ENCODE results near the gene NUP210.
A peak's percentile ranks its signal among the peaks of the same experiment; 100 is the strongest.
"Not testable (repeated sequence)": the region's sequence is repeated elsewhere in the genome, so short reads cannot be mapped to it uniquely, and the experiment has no call there.

NUP210 gene

GRCh38 chr3:13405614-13406013 lies 14.5 kb downstream of the NUP210 start:
- no peak for DNase-seq

- DNase-seq: no peak
Measured at GRCh38 chr3:13404626-13405452, 15.3 kb downstream of the NUP210 start.

GRCh38 chr3:13403847-13404246 lies 16.3 kb downstream of the NUP210 start:
- DNase-seq: no peak

DNA sequence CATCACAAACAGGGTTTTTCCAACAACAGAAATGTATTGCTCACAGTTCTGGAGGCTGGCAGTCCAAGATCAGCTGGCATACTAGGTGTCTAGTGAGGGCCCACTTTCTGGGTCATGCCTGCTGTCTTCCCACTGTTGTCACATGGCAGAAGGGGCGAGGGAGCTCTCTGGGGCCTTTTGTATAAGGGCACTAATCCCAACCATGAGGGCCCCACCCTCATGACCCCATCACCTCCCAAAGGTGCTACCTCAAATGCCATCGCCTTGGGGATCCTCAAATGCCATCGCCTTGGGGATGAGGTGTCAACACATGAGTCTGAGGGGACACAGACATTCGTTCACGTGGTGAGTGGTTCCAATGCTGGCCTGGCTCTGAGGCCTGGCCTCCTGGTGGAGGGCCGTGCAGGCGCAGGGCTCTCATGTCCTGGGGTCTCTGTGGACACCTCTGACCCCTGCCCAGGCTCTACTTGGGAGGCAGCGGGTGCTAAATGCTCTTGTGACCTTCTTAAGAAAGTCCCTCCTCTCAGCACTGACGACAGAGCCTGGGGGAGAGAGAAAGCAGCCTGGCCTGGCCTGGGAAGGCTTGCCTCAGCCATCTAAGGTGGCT lies 16.8 kb downstream of the NUP210 start:
- DNase-seq: no peak

- DNase-seq: no peak
Measured at GRCh38 chr3:13401149-13401548, 19.0 kb downstream of the NUP210 start.

- DNase-seq: no peak
Measured at GRCh38 chr3:13400114-13400673, 19.9 kb downstream of the NUP210 start.

- DNase-seq: no peak
Measured at GRCh38 chr3:13399603-13400002, 20.5 kb downstream of the NUP210 start.

GRCh38 chr3:13397316-13397715 lies 22.8 kb downstream of the NUP210 start:
- DNase-seq: no peak

DNA sequence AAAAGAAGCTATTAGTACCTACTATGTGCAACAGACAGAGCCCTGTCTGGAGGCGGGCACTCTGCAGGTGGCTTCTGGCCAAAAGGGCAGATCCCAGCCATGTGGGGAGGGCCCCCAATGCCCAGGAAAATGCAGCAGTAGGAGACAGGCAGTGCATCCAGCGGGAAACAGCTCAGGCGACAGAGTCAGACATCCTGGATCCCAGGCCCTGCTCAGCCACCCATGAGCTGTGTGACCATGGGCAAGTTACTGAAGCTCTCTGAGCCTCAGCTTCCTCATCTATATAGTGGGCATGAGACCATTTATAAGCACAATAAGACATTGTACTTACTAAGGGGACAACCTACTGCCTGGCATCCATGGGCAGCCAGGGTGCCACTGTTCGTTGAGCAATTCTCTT lies 25.8 kb downstream of the NUP210 start:
- no peak for DNase-seq

DNA sequence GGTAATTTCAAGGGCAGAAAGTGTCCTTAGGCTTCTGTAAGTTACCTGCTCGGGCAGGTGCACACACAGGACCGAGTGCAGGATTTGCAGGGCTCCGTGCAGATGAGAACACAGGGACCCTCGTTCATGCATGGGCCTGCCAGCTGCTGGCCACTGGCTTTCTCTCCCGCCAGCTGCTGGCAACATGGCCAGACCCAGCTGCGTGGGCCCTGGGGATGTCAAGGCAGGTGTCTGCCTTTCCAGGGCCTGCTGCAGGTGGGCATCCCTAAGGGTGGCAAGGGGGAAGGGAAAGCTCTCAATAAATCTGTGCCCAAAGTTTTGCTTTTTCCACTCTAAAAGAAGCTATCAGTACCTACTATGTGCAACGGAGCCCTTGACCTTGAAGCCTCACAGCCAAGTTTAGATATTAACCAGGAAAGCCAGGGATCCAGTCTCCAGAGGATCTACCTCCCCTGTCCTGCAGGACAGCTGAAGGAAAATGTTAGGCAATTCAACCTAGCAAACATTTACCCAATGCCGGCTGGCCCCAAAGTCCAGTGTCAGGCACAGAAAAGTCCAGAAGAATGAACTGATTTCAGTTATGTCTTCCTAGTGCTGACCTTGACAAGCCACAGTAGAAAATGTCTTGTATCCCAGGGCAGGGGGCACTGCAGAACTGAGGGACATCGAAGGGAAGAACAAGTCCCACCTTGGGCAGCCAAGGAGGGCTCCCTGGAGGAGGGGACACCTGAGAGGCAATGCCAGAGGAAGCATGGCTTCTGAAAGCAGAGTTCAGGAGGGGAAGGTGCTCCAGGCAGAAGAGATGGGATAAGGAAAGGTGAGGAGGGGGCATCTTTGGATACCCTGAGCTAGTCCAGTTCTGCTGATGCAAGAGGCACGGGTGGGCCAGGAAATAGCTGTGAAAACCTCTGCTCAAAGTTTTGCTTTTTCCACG lies 26.4 kb downstream of the NUP210 start:
- DNase-seq: no peak

GRCh38 chr3:13391308-13391707 lies 28.8 kb downstream of the NUP210 start:
- DNase-seq: peak; percentile 44

GRCh38 chr3:13389378-13389777 lies 30.7 kb downstream of the NUP210 start:
- DNase-seq: no peak

DNA sequence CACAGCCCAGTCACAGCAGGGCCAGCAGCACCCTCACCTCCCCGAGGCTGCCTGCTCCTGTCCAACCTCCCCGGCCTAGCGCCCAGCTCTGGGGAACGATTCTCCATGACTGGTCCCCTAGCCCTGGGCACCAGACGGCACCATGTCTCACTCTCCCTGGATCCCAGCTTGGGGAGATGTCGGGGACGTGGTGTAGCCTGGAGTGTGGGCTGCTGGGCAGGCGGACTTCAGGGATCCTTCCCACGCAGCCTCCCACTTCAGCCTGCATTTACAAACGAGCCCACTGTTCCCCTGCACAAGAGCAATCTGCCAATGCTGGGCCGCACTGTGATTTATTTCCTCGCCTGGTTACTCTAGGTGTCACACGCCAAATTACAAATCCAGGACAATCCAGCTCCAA lies 31.3 kb downstream of the NUP210 start:
- DNase-seq: no peak

DNA sequence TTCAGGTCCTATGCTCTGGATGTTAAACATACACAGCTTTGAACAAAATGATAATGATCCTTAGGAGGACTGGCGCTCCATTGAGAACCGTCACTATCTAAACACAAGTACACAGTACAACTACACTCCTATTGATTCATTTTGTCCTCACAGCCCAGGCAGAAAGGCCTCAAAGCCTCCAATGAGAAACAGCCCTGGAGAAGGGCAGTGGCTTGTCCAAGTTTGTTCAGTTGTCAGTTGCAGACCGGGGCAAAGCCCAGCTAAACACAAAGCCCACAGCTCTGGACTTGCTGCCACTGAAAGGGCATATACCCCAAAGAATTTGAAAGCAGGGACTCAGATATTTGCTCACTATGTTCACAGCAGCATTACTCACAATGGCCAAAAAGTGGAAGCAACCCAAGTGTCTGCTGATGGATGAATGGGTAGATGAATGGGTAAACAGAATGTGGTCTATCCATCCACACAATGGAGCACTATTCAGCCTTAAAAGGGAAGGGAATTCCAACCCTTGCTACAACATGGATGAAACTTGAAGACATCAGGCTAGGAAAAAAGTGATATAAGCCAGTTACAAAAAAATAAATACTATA lies 34.7 kb downstream of the NUP210 start:
- DNase-seq: no peak

GRCh38 chr3:13380971-13381370 lies 39.2 kb downstream of the NUP210 start:
- DNase-seq: no peak

DNA sequence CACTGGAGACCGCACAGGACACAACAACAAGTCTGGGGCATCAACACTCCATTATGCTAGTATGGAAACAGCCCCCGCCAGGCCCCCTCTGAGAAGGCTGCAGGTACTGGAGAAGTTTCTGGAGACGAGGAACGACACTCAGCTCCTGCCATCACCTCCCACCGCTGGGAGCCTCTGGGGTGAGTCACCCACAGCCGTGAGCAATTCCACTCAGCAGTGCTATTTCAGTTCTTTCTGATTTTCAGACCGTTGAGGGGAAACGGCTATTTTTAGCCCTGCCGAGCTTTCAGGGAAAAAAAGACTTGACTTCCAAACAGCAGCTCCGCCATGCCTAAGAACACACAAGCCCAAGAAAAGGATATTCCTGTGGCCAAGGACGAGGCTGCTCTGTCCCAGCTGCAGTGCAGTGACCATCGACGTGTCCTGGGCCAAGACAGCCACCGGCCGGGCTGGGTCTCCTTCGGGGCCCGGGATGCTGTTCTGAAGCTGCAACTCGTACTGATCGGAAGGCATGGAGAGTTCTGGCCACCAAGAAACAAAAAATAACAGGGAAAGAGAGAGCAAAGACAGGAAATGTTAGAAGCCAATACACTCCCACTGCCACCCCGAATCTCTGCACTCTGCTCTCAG lies 40.8 kb downstream of the NUP210 start:
- DNase-seq: no peak

DNA sequence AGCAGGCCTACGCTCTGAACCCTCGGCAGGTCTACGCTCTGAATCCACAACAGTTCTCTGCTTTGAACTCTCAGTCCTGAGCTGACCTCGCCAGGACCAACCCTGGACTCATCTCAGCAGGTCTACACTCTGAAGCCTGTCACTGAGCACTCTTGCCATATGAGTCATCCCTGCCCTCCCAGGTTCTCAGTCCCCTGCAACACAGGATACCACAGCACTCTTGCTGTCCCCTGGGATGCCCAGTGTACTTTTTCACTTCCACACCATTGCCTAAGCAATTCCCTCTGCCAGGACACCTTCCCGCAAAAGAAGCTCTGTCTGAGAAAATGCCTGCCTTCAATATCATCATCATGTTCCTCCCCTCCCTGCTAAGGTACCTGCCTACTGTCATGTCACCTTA lies 42.0 kb downstream of the NUP210 start:
- DNase-seq: no peak

DNA sequence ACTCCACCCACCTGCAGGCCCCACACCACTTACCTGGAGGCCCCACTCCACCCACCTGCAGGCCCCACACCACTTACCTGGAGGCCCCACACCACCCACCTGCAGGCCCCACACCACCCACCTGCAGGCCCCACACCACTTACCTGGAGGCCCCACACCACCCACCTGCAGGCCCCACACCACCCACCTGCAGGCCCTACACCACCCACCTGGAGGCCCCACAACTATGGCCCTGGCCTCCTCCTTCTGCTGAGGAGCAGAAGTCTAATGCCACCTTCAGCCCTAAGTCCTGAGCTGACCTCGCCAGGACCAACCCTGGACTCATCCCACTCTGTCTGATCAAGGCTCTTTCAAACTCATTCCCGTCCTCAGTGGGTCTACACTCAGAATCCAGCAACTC lies 42.4 kb downstream of the NUP210 start:
- not testable (repeated sequence) for DNase-seq

DNA sequence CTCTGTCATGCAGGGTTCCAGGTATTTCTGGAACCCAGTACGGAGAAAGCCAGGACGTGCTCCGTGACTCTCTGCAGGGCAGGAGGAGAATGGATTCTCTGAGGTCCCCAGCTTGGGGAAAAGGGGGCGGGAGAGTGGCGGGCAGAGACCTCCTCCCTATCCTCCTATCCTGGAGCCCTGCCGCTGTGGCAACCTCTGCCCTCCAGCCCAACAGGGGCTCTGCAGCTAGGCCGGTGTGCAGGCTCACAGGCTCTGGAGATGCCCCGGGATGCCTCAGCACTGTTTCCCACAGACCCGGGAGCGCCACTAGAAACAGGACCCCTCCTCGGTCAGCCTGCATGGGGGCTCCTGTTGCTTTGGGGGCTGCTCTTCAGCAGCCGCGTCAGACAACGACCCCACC lies 43.1 kb downstream of the NUP210 start:
- DNase-seq: no peak

GRCh38 chr3:13376091-13376490 lies 44.0 kb downstream of the NUP210 start:
- DNase-seq: no peak

DNA sequence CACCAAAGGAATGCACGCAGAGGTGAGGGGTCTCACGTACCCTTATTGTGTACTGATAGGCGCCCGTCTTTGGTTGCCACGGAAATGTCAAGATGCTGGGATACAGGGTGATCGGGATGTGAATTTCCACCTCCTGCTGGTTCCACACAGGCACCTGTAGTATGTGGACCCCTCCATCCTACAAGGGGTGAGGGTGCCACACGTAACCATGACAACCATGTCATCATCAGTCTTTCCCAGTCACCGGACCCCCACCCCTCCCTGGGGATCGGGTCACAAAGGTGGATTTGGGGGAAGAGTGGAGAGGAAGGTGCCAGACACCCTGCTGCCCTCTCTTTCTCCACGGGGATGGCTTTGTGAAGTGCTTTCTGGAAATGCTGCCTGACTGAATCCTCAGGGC lies 44.7 kb downstream of the NUP210 start:
- DNase-seq: no peak

- no peak for DNase-seq
Measured at GRCh38 chr3:13373975-13374586, 46.0 kb downstream of the NUP210 start.

All from activated CD4-positive, alpha-beta T cell treated with anti-CD3 and anti-CD28 coated beads, Interleukin-2, amount 50 U/mL, for 1 hour (primary cell).